Bone marrow (tissue), 2 donors: ENCODE results near the gene KRTAP4-2.
"Not testable (repeated sequence)": the region's sequence is repeated elsewhere in the genome, so short reads cannot be mapped to it uniquely, and the experiment has no call there.

Experiments
- DNase-seq, 2 donors: peaks; one replicate each; lab custom pipeline; 2025; lab: John Stamatoyannopoulos, UW

Gene KRTAP4-2

DNA sequence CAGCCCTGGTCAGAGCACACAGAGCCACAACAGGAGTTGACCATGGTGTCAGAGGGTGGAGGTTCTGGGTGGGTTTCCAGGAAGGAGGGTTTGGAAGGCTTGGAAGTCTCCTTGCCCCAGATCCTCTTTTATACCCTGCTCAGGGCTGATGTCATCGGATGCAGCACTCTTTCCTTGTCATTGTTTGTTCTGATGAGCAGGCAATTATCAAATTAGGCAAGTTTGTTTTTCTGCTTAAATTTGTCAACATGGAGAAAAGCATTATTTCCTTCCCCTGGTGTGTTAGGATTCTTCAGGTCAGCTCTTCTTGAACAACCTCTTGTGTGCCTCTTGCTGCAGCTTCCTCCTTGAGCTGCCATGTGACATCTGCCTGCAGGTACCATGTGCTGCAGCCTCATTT is 17.4 kb downstream of the KRTAP4-2 start, which contains the start of gene KRTAP4-4:
Gene KRTAP4-4 (minus strand): TSS at position 101 of the 400 bp plus-strand sequence. CDS start 57 bp downstream, at position 44.
- no peak for DNase-seq

DNA sequence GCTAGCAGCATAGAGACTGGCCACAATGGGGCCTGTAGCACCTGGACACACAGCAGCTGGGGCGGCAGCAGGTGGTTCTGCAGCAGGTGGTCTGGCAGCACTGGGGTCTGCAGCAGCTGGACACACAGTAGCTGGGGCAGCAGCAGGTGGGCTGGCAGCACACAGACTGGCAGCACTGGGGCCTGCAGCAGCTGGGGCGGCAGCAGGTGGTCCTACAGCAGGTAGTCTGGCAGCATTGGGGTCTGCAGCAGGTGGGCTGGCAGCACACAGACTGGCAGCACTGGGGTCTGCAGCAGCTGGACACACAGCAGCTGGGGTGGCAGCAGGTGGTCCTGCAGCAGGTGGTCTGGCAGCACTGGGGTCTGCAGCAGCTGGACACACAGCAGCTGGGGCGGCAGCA is 17.8 kb downstream of the KRTAP4-2 start:
- not testable (repeated sequence) for DNase-seq

DNA sequence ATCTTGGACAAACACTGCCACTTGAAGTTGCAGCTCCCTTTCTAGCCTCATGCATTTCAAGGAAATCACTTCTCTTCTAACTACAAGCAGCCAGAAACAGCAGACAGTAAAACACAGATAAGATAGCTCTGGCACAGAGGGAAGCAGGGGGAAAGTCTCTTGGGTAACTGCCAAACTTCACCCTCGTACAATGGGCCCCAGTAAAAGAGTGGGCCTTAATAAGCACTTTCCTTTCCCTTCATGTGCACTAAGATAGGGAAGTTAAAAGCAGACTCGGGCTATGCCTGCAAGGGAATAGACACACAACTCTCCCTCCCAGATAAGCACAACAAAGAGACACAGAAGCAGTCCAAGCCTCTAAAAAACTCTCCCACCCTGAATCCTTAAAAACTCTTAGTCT is 24.2 kb downstream of the KRTAP4-2 start:
- DNase-seq = no peak

DNA sequence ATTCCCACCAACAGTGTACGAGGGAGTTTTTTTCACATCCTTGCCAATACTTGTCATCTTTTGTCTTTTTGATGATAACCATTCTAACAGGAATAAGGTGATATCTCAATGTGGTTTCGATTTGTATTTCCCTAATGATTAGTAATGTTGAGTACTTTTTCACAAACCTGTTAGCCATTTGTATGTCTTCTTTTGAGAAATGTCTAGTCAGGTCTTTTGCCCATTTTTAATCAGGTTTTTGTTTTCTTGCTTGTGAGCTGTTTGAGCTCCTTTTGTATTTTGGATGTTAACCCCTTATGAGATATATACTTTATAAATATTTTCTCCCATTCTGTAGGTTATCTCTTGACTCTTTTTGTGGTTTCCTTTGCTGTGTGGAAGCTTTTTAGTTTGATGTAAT is 26.5 kb downstream of the KRTAP4-2 start:
- no peak for DNase-seq

DNA sequence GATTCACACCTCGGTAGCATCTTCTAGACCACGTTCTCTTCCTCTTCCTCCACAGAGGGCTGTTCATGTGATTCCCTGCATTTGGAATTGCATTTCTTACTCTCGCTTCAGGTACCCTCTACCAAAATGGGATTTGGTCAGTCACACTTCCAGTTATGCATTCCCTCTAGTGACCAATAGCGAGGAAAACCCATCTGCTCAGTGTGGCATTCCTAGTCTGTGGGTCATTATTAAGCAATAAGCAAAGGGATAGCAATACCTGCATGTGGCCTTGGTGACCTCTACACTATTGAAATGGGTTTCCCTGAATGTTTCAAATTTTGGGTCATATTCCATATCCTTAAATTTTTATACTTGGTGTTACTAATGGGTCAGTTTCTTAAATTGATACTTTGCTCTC is 28.0 kb downstream of the KRTAP4-2 start:
- no peak for DNase-seq

DNA sequence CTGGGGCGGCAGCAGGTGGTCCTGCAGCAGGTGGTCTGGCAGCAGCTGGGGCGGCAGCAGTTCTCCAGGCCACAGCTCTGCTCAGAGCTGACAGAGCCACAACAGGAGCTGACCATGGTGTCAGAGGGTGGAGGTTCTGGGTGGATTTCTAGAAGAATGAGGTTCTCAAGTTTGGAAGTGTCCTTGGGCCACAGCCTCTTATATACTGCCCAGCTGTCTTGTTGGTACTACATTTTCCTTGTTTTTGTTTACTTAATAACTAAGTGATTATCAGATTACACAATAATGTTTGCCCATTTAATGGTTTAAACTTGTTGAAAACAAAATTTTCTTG is 28.4 kb downstream of the KRTAP4-2 start, which contains the start of gene KRTAP4-5:
Gene KRTAP4-5 (minus strand): TSS at position 174 of the 334 bp plus-strand sequence. CDS start 58 bp downstream, at position 116.
- no peak for DNase-seq

DNA sequence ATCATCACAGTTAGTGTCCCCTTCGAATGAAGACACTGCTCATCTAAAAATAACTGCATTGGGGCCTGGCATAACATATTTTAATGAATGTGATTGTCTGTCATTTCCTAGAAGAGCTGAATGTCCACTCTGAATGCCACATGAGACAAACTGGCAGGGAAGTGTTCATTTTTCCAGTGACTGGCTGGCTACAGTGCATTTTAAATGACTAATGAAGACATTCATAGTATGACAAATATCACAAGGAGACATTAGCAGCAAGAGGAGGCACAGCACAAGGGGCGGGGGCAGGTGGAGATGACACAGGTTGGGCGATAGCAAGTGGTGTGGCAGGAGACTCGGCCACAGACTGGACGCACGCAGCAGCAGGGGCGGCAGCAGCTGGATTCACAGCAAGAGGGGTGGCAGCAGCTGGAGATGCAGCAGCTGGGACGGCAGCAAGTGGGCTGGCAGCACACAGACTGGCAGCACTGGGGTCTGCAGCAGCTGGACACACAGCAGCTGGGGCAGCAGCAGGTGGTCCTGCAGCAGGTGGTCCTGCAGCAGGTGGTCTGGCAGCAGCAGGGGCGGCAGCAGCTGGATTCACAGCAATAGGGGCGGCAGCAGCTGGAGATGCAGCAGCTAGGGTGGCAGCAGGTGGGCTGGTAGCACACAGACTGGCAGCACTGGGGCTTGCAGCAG is 28.9 kb downstream of the KRTAP4-2 start:
- DNase-seq = not testable (repeated sequence)

DNA sequence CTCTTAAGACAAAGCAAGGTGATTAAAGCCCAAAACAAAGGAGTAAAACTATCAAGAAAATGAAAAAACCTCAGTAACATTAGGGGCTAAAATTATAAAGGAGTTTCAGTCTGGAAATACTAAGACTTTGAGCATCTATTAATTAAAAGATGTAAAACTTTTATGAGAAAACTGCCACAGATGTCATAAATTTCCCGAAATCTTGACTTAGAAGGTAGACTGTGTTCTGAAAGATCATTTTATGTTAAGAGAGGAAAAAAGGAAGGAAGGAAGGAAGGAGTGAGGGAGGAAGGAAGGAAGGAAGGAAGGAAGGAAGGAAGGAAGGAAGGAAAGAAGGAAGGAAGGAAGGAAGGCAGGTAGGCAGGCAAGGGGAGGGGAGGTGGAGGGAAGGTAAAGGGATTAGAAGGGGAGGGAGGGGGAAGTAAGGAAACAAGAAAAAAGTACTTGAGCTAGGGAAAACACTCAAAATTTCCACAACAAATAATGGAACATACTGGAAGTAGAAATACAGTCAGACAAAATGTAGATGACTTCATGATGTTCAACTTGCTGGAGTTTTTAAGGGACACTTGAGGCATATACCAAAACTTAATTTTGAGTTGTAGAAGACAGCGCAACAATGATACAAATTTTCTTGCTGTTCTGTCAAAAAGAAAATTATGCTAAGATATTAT is 30.4 kb downstream of the KRTAP4-2 start:
- no peak for DNase-seq

DNA sequence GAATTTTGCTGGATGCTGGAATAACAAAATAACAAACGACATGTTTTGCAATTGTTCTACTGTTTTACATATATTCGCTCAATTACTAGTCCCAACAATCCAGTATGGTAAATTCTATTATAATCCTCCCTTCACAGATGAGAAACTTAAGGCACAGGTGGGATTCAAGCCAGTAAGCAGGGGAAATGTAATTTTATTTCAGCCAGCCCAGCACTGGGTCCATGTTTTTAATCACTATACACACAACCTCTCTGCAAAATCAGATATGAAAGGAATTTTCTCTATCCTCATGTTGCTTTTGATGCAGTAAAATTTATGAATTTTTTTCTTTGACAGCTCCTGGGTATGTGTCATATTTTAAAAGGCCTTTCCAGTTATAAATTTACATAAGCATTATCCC is 32.8 kb downstream of the KRTAP4-2 start:
- no peak for DNase-seq

DNA sequence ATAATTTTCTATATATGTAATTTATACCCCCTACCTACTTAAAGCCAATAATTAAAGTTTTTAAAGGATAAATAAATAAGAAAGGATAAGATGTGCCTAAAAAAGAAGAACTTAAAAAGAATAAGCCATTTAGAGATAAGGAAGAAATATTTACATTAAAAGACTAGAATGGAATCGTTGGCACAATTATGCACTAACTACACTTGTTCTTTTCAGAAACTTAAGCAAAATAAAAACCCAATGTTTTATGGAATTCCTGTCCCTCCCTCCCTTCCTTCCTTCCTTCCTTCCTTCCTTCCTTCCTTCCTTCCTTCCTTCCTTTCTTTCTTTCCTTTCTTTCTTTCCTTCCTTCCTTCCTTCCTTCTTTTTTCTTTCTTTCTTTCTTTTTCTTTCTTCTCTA is 33.2 kb downstream of the KRTAP4-2 start:
- no peak for DNase-seq

DNA sequence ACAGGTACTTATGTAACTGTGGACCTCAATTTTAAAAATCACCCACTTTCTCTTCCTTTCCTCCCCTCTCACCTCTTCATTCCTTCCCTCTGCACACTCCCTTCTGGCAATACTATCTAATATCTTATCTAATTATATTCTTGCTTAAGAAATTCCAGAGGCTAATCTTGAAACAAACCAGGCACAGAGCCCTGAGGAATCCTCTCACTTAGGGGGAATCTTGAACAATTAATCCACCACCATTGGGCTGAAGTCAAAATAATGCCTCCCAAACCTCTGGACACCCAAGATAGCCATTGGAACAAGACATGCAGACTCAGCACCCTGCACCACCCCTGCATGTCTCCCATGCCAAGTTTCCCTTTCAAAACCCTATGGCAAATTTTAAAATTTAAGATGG is 36.7 kb downstream of the KRTAP4-2 start:
- DNase-seq = no peak

DNA sequence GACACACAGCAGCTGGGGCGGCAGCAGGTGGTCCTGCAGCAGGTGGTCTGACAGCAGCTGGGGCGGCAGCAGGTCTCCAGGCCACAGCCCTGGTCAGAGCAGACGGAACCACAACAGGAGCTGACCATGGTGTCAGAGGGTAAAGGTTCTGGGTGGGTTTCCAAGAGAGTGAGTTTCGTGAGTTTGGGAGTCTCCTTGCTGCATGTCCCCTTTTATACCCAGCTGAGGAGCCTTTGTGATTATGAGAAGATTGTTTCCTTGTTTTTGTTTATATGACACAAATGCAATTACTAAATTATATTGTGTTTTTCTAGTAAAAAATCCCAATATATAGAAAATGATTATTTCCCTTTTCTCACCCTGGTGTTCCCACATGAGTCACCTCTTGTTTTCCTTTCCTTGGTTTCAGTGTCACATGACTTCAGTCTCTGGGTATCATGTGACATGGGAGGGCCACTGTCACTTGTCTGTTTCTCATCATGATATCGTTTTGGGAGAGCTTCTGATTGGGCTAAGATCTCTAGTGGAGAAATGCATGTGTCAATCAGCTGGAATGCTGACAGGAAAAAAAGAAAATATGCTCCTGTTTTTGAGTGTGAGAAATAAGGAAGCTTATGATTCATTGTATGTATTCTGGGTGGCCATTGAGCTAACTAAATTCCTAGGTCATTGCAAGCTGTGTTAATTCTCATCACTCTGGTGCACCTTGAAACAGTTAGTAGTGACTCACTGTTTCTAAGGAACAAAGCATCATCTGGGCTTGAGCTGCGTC is 37.5 kb downstream of the KRTAP4-2 start, which contains the start of gene KRTAP4-6:
Gene KRTAP4-6 (minus strand): TSS at position 185 of the 772 bp plus-strand sequence. CDS start 57 bp downstream, at position 128.
- no peak for DNase-seq

DNA sequence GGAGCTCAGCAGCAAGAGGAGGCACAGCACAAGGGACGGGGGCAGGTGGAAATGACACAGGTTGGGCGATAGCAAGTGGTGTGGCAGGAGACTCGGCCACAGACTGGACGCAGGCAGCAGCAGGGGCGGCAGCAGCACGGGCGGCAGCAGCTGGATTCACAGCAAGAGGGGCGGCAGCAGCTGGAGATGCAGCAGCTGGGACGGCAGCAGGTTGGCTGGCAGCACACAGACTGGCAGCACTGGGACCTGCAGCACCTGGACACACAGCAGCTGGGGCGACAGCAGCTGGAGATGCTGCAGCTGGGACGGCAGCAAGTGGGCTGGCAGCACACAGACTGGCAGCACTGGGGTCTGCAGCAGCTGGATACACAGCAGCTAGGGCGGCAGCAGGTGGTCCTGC is 38.2 kb downstream of the KRTAP4-2 start:
- DNase-seq = not testable (repeated sequence)

DNA sequence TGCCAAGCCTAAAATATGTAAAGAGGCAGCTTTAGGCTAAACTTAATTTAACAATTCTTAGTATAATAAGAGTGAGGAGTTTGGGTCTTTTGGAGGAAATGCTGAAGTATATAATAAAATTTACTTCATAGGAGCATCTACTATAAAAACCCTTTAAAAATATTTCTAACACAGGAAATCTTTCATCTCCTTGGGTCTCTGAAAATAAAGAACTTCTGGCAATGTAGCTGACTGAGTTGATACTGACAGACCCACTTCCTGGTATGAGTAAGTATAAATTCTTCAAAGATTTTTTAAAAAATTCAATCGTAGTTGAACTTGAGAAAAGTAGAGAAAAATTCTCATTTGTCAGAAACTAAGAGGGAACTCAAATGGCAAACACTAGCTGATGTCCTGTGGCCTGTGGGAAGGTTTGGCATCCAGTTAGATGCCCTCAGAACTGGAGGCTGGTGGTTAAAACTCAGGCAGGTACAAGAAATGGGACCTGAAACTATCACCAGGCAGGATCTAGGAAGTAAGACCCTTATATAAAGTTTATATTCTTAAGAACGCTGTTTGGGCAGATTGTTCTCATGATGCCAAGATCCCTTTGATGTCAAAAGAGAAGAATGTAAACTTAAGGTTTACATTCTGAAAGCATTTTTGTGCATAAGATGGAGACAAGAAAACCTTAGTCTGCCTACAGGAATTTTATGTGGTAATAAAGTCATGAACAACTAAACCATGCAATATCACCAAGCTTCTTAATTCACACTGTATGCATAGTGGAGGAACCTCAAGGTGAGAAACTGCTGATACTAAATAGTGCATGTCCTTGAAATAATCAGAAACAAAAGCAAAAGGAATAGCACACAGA is 43.9 kb downstream of the KRTAP4-2 start:
- no peak for DNase-seq

DNA sequence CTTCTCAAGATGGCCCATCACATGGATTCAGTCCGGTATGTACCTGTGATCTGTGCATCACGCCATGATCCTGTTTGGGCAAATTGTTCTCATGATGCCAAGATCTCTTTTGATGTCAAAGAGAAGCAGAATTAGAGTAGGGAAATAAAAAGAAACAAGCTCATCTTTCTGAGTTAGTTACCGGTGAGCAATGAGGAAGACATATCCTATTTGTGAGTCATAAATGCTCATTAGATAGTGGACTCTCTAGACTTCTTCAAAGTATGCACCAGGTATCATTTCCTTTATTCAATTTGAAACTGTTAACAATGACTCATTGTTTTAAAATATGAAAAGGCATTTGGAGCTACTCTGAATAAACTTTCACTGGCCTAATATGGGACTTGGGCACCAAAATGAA is 46.0 kb downstream of the KRTAP4-2 start:
- no peak for DNase-seq
